H1 (cell line): ENCODE data around the gene SLC35B4. TPM values are rescaled to one million over a fixed set of nuclear protein-coding genes. Genes with fewer than 3 reads are reported as not detected.

Experiments
- CTCF ChIA-PET: fragments of 300-600 bp; sonication (Branson Sonifier 250); formaldehyde crosslinking; loops from one replicate; lab custom pipeline; 2021; ENCODE audit not compliant: partially characterized antibody; lab: Charles Lee
- POLR2A ChIA-PET: fragments of 300-600 bp; sonication (Branson Sonifier 250); formaldehyde crosslinking; loops from one replicate; lab custom pipeline; 2021; ENCODE audit warnings: inconsistent platforms; ENCODE audit not compliant: partially characterized antibody; lab: Charles Lee
- DNase-seq, 2 experiments: peaks; one replicate each; pipeline versions ENCODE4 v3.0.0 to v3.0.0-alpha.2; 2010 to 2022; ENCODE audit warnings: low spot score in 2 of 2, low read depth in 1 of 2, mixed read lengths in 1 of 2
- FAIRE-seq: peaks from 2 replicates; lab custom pipeline; 2011; peaks lifted over from hg19 to GRCh38; lab: Jason Lieb, UNC
- H2AFZ ChIP-seq: 2 replicates; pipeline ENCODE4 v1.8.1; 2012; ENCODE audit warnings: low read length, inconsistent platforms
- H2AK5ac ChIP-seq: 2 replicates; pipeline ENCODE4 v1.6.1; 2013; ENCODE audit warnings: low read depth, low read length
- H2BK120ac ChIP-seq: replicated peaks from 2 replicates; pipeline ENCODE3; 2013; ENCODE audit warnings: low read depth, low read length, inconsistent platforms
- H2BK12ac ChIP-seq: 2 replicates; pipeline ENCODE4 v1.6.1; 2013; ENCODE audit warnings: low read depth, low read length
- H2BK15ac ChIP-seq: 2 replicates; pipeline ENCODE4 v1.6.1; 2013; ENCODE audit warnings: low read length
- H2BK20ac ChIP-seq: 2 replicates; pipeline ENCODE4 v1.6.1; 2013; ENCODE audit warnings: low read length
- H2BK5ac ChIP-seq: 2 replicates; pipeline ENCODE4 v1.6.1; 2013; ENCODE audit warnings: low read depth, low read length
- H3K14ac ChIP-seq: 2 replicates; pipeline ENCODE4 v1.6.1; 2013; ENCODE audit warnings: inconsistent platforms; ENCODE audit not compliant: insufficient read length
- H3K18ac ChIP-seq: 2 replicates; pipeline ENCODE4 v1.6.1; 2013; ENCODE audit warnings: low read length; ENCODE audit errors: extremely low read depth
- H3K23ac ChIP-seq: 2 replicates; pipeline ENCODE4 v1.6.1; 2013; ENCODE audit warnings: inconsistent platforms; ENCODE audit not compliant: insufficient read length
- H3K23me2 ChIP-seq: 2 replicates; pipeline ENCODE4 v1.6.1; 2013; ENCODE audit warnings: low read depth, low read length
- H3K27ac ChIP-seq: 2 replicates; pipeline ENCODE4 v1.6.1; 2011; ENCODE audit warnings: low read depth, low read length, inconsistent platforms
- H3K27me3 ChIP-seq, 4 experiments: replicated peaks in 1 of 4; 1 replicate in 1 of 4; 2 replicates in 3 of 4; pipeline versions ENCODE4 v1.6.1 to v1.8.1; 2011 to 2013; ENCODE audit warnings: low read length in 3 of 4, mild to moderate bottlenecking in 3 of 4, inconsistent platforms in 2 of 4, mixed read lengths in 2 of 4, moderate library complexity in 1 of 4; ENCODE audit not compliant: control insufficient read depth in 3 of 4, insufficient read depth in 3 of 4; ENCODE audit errors: extremely low read depth in 1 of 4
- H3K36me3 ChIP-seq, 4 experiments: 2 replicates each; pipeline versions ENCODE4 v1.6.1 to v1.8.1; 2011 to 2013; ENCODE audit warnings: mild to moderate bottlenecking in 4 of 4, low read length in 3 of 4, moderate library complexity in 2 of 4, control low read depth in 1 of 4, inconsistent platforms in 1 of 4; ENCODE audit not compliant: insufficient read depth in 4 of 4, control insufficient read depth in 2 of 4
- H3K4ac ChIP-seq: replicated peaks from 2 replicates; pipeline ENCODE3; 2013; ENCODE audit warnings: low read length, low read depth, mixed read lengths, inconsistent platforms; ENCODE audit not compliant: insufficient read length
- H3K4me1 ChIP-seq, 4 experiments: replicated peaks in 1 of 4; 1 replicate in 1 of 4; 2 replicates in 3 of 4; pipeline versions ENCODE4 v1.6.1 to v1.8.1; 2011 to 2013; ENCODE audit warnings: low read length in 3 of 4, inconsistent platforms in 2 of 4, mixed read lengths in 1 of 4; ENCODE audit not compliant: insufficient read depth in 4 of 4, control insufficient read depth in 3 of 4
- H3K4me2 ChIP-seq, 2 experiments: 2 replicates each; pipeline versions ENCODE4 v1.6.1 to v1.8.1; 2011 to 2013; ENCODE audit warnings: low read depth in 2 of 2, low read length in 2 of 2, control low read depth in 1 of 2, inconsistent platforms in 1 of 2, mild to moderate bottlenecking in 1 of 2; ENCODE audit not compliant: insufficient read depth in 1 of 2
- H3K4me3 ChIP-seq, 4 experiments: fragments of 200-600, 300-600 bp in 1 of 4; sonication (generic), shearing (Covaris generic), sonication (Bioruptor Twin) in 1 of 4; 2 replicates each; pipeline versions ENCODE4 v1.5.1 to v1.8.1; 2011 to 2016; ENCODE audit warnings: low read length in 4 of 4, low read depth in 3 of 4, control low read depth in 2 of 4, inconsistent platforms in 2 of 4, mild to moderate bottlenecking in 2 of 4, mixed read lengths in 1 of 4, moderate library complexity in 1 of 4; ENCODE audit not compliant: insufficient read depth in 2 of 4; ENCODE audit errors: extremely low read depth in 1 of 4
- H3K56ac ChIP-seq: replicated peaks from 2 replicates; pipeline ENCODE3; 2013; ENCODE audit warnings: low read depth, mild to moderate bottlenecking, mixed read lengths, low read length, inconsistent platforms; ENCODE audit not compliant: insufficient read length
- H3K79me1 ChIP-seq: 2 replicates; pipeline ENCODE4 v1.6.1; 2013; ENCODE audit warnings: low read depth, low read length, control low read depth
- H3K79me2 ChIP-seq, 2 experiments: 2 replicates each; pipeline versions ENCODE4 v1.6.1 to v1.8.1; 2012 to 2013; ENCODE audit warnings: low read length in 2 of 2, mild to moderate bottlenecking in 2 of 2, inconsistent platforms in 1 of 2; ENCODE audit not compliant: insufficient read depth in 2 of 2, control insufficient read depth in 1 of 2
- H3K9ac ChIP-seq, 4 experiments: replicated peaks in 1 of 4; 1 replicate in 1 of 4; 2 replicates in 3 of 4; pipeline versions ENCODE4 v1.6.1 to v1.8.1; 2011 to 2013; ENCODE audit warnings: low read depth in 3 of 4, low read length in 3 of 4, control low read depth in 2 of 4, mild to moderate bottlenecking in 2 of 4, moderate library complexity in 2 of 4, inconsistent platforms in 1 of 4; ENCODE audit errors: extremely low read depth in 1 of 4
- H3K9me3 ChIP-seq, 2 experiments: 2 replicates each; pipeline versions ENCODE4 v1.6.1 to v1.8.1; 2012 to 2013; ENCODE audit warnings: mild to moderate bottlenecking in 2 of 2, moderate library complexity in 2 of 2, control low read depth in 1 of 2, inconsistent platforms in 1 of 2, low read depth in 1 of 2, low read length in 1 of 2, mixed read lengths in 1 of 2; ENCODE audit not compliant: insufficient read depth in 2 of 2
- H4K20me1 ChIP-seq, 2 experiments: replicated peaks in 1 of 2; 2 replicates each; pipeline versions ENCODE3 to v1.8.1; 2011 to 2013; ENCODE audit warnings: inconsistent platforms in 2 of 2, low read length in 2 of 2, mild to moderate bottlenecking in 1 of 2; ENCODE audit not compliant: insufficient read depth in 2 of 2, control insufficient read depth in 1 of 2
- H4K5ac ChIP-seq: 2 replicates; pipeline ENCODE4 v1.6.1; 2013; ENCODE audit warnings: low read length, low read depth, mixed read lengths, inconsistent platforms; ENCODE audit not compliant: insufficient read length
- H4K8ac ChIP-seq: 2 replicates; pipeline ENCODE4 v1.8.0; 2013; ENCODE audit warnings: mild to moderate bottlenecking, moderate library complexity, low read length, inconsistent platforms; ENCODE audit not compliant: insufficient read depth; ENCODE audit errors: extremely low read depth
- H4K91ac ChIP-seq: replicated peaks from 2 replicates; pipeline ENCODE3; 2013; ENCODE audit warnings: low read length, mixed read lengths, inconsistent platforms; ENCODE audit not compliant: insufficient read length
- CBX5 ChIP-seq: fragments of 300-800, 300-1000 bp; sonication (generic); IDR thresholded peaks from 2 replicates; pipeline ENCODE4 v1.7.1; 2016; ENCODE audit warnings: antibody characterized with exemption, low read length, low read depth
- CTCF ChIP-seq, 3 experiments: IDR thresholded peaks; 1 replicate in 2 of 3; 2 replicates in 1 of 3; pipeline versions ENCODE4 v1.5.1 to v1.6.1; 2011; ENCODE audit warnings: low read length in 3 of 3, mild to moderate bottlenecking in 3 of 3, inconsistent platforms in 2 of 3, low read depth in 1 of 3, moderate library complexity in 1 of 3; ENCODE audit not compliant: insufficient read depth in 1 of 3; ENCODE audit errors: control extremely low read depth in 1 of 3
- EZH2 ChIP-seq: fragments of 200-600 bp; sonication (generic); IDR thresholded peaks from 2 replicates; pipeline ENCODE4 v1.7.1; 2012; ENCODE audit warnings: low read depth, mild to moderate bottlenecking, moderate library complexity, low read length, inconsistent platforms; ENCODE audit not compliant: severe bottlenecking
- KDM1A ChIP-seq: fragments of 200-600, 300-600 bp; sonication (generic); IDR thresholded peaks from 2 replicates; pipeline ENCODE4 v1.7.1; 2016; ENCODE audit warnings: mild to moderate bottlenecking, low read length, borderline replicate concordance
- MAFK ChIP-seq: IDR thresholded peaks from 2 replicates; pipeline ENCODE4 v1.6.1; 2012; ENCODE audit warnings: low read depth, mild to moderate bottlenecking, improper control_type of control experiment, low read length
- RFX5 ChIP-seq: IDR thresholded peaks from 2 replicates; pipeline ENCODE4 v1.6.1; 2011; ENCODE audit warnings: low read depth, low read length, improper control_type of control experiment, borderline replicate concordance
- SIX5 ChIP-seq: IDR thresholded peaks from 2 replicates; pipeline ENCODE4 v1.6.1; 2011; ENCODE audit warnings: mild to moderate bottlenecking, low read depth, low read length
- SP4 ChIP-seq: IDR thresholded peaks from 2 replicates; pipeline ENCODE4 v1.6.1; 2012; ENCODE audit warnings: low read length, inconsistent platforms
- SRF ChIP-seq: IDR thresholded peaks from 2 replicates; pipeline ENCODE4 v1.6.1; 2011; ENCODE audit warnings: mild to moderate bottlenecking, low read depth, low read length, moderate library complexity
- TEAD4 ChIP-seq: IDR thresholded peaks from 2 replicates; pipeline ENCODE4 v1.6.1; 2012; ENCODE audit warnings: low read depth, low read length, inconsistent platforms, mixed read lengths
- YY1 ChIP-seq: IDR thresholded peaks from 2 replicates; pipeline ENCODE4 v1.6.1; 2011; ENCODE audit warnings: low read depth, mild to moderate bottlenecking, low read length
- WGBS, 2 experiments: shearing (Covaris generic) in 1 of 2; methylation state at CpG; one replicate each; pipeline versions ENCODE4 v1.1.6 to v1.1.7; 2013 to 2015; ENCODE audit warnings: low lambda C conversion rate in 2 of 2, mixed read lengths in 2 of 2, inconsistent platforms in 1 of 2, low coverage in 1 of 2, missing lambda C conversion rate in 1 of 2; ENCODE audit not compliant: insufficient replicate concordance in 2 of 2, insufficient coverage in 1 of 2, insufficient read length in 1 of 2; ENCODE audit errors: extremely low coverage in 1 of 2, missing lambda C conversion rate in 1 of 2; 5-methylcytosine and 5-hydroxymethylcytosine counted together
- polyA plus RNA-seq, 7 experiments: library from polyadenylated mRNA; depleted of rRNA in 3 of 7; stranded (reverse) in 5 of 7; unstranded in 2 of 7; fragments of >200 nt in 5 of 7; fragments of 200-250 nt in 2 of 7; gene quantifications; 1 replicate in 5 of 7; 2 replicates in 1 of 7; 4 replicates in 1 of 7; pipeline versions ENCODE4 v1.2.1 to v1.2.3, GENCODE V29; 2011 to 2013; ENCODE audit warnings: missing spikeins in 2 of 7, mixed read lengths in 2 of 7
- total RNA-seq: library from RNA; stranded (reverse); fragmentation: NEBNext Ultra II Directional; extraction: Animal tissue kit (Norgen Biotek cat#: 25700); gene quantifications from 2 replicates; pipeline ENCODE4 v1.2.1, GENCODE V29; 2021
- TF ChIP-seq, protein P1 (sequence below): IDR thresholded peaks from 2 replicates; pipeline ENCODE4 v1.6.1; 2011; ENCODE audit warnings: low read length, improper control_type of control experiment

The SLC35B4 gene
- total and polyA plus RNA-seq, 2 of the 8 experiments (the other 6 are each of a cell fraction or from before 2014, with no cell fraction given) = 28.9 to 34.6 TPM

DNA sequence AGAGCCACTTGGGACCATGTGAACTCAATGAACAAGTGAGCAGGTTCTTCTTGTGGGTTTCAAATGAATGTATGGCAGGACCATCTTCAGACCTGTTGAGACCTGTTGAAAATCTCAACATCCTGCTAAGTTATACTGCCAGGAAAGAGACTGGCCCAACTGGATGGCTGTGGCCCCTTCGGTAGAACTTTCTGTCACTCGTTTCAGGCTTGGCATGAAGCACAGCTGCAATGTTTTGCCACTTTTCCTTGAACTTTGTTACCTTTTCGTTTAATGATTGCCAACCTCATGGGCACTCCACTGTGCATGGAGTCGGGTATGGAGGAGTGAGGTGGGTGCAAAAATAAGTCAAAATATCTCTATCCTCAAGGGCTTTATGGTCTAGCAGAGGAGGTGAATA, 36.7 kb upstream of the SLC35B4 start:
- no peaks in the 10 kb centered on the region for H3K79me1 ChIP-seq
- H3K9me3 ChIP-seq = no peaks in the 10 kb centered on the region
- H2BK15ac ChIP-seq = no peak overlapping the region
- no peak overlapping the region for H4K91ac ChIP-seq
- no peaks in the 10 kb centered on the region for H3K79me2 ChIP-seq
- H2AK5ac ChIP-seq = no peak overlapping the region
- 93% methylated on average over 4 of the region's 4 CpGs; no CpG with 5 or more reads in 1 of the 2 experiments for WGBS, 2 experiments
- H3K23me2 ChIP-seq = no peaks in the 10 kb centered on the region
- H2BK5ac ChIP-seq = no peak overlapping the region
- H3K23ac ChIP-seq = no peak overlapping the region
- no peak overlapping the region for H3K18ac ChIP-seq
- no peak overlapping the region for H3K27ac ChIP-seq
- CTCF ChIA-PET = interaction anchor here (0.6 to 2.3 kb wide), 2 partner anchors 24 to 1143 kb away, joined by 3 to 6 read pairs; no protein-coding TSS in a partner anchor
- POLR2A ChIA-PET = no interaction called here
- H2BK120ac ChIP-seq = no peak overlapping the region
- DNase-seq = no peak
- H3K4me1 ChIP-seq = no peaks in the 10 kb centered on the region
- H3K4me3 ChIP-seq = no peak overlapping the region
- no peak overlapping the region for H3K4me2 ChIP-seq
- no peak for FAIRE-seq
- no peaks in the 10 kb centered on the region for H3K27me3 ChIP-seq
- no peaks in the 10 kb centered on the region for H4K20me1 ChIP-seq
- no peak overlapping the region for H2BK12ac ChIP-seq
- no peak overlapping the region for H3K14ac ChIP-seq
- no peaks in the 10 kb centered on the region for H3K36me3 ChIP-seq
- no peak overlapping the region for H3K4ac ChIP-seq
- no peak overlapping the region for H2BK20ac ChIP-seq
- no peak overlapping the region for H4K8ac ChIP-seq
- H2AFZ ChIP-seq = no peak overlapping the region
- H4K5ac ChIP-seq = no peak overlapping the region
- H3K56ac ChIP-seq = no peak overlapping the region
- H3K9ac ChIP-seq = no peak overlapping the region
- TF ChIP-seq MAFK (no peak), CBX5 (no peak), SRF (no peak), RFX5 (no peak), SIX5 (no peak), YY1 (no peak), TEAD4 (no peak), SP4 (no peak), EZH2 (no peak), KDM1A (no peak), CTCF (IDR thresholded peaks at IDR 0.05; ENCODE audit: control extremely low read depth in 1 of 3, insufficient read depth in 1 of 3, low read depth in 1 of 3, low read length in 3 of 3) (no peak)
- TF ChIP-seq, protein P1, sequence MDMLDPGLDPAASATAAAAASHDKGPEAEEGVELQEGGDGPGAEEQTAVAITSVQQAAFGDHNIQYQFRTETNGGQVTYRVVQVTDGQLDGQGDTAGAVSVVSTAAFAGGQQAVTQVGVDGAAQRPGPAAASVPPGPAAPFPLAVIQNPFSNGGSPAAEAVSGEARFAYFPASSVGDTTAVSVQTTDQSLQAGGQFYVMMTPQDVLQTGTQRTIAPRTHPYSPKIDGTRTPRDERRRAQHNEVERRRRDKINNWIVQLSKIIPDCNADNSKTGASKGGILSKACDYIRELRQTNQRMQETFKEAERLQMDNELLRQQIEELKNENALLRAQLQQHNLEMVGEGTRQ = no peak
